Activated T-cell treated with anti-CD3 and anti-CD28 coated beads, Interleukin-2, amount 50 U/mL, for 24 hours (primary cell): Measurements from ENCODE around the gene SEL1L3.

ENCODE experiments used
- DNase-seq: peaks from one replicate; pipeline ENCODE4 v3.0.0-alpha.2; 2020
- H3K27ac Mint-ChIP-seq: 2 replicates; pipeline ENCODE4 v1.8.0; 2020; ENCODE audit warnings: mild to moderate bottlenecking, mixed read lengths
- H3K27me3 Mint-ChIP-seq: 2 replicates; pipeline ENCODE4 v1.8.0; 2020; ENCODE audit warnings: mixed read lengths
- H3K36me3 Mint-ChIP-seq: 2 replicates; pipeline ENCODE4 v1.8.0; 2020; ENCODE audit warnings: low read depth, mixed read lengths
- H3K4me1 Mint-ChIP-seq: 2 replicates; pipeline ENCODE4 v1.8.0; 2020; ENCODE audit warnings: low read depth, mixed read lengths
- H3K4me3 Mint-ChIP-seq: 2 replicates; pipeline ENCODE4 v1.8.0; 2020; ENCODE audit warnings: mild to moderate bottlenecking, moderate library complexity, mixed read lengths
- H3K9me3 Mint-ChIP-seq: 2 replicates; pipeline ENCODE4 v1.8.0; 2020; ENCODE audit warnings: mixed read lengths

SEL1L3 gene

DNA sequence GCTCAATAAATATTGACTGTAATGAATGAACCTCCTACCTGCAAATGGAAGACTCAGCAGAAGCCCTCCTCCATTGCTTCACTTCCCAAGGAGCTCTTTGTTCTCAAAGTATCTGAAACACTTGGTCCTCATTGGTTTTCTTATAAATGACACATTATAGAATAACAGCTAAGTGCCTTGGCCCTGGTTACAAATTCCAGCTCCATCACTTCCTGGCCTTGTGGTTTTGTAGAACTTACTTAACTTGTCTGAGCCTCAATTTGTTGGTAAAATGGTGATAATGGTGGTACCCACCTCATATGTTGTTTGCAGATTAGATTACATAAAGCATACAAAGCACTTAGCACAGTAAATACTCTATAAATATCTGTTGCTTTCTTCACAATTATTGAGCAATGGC is 26.0 kb upstream of the SEL1L3 start:
- no peaks in the 10 kb centered on the region for H3K9me3 Mint-ChIP-seq

DNA sequence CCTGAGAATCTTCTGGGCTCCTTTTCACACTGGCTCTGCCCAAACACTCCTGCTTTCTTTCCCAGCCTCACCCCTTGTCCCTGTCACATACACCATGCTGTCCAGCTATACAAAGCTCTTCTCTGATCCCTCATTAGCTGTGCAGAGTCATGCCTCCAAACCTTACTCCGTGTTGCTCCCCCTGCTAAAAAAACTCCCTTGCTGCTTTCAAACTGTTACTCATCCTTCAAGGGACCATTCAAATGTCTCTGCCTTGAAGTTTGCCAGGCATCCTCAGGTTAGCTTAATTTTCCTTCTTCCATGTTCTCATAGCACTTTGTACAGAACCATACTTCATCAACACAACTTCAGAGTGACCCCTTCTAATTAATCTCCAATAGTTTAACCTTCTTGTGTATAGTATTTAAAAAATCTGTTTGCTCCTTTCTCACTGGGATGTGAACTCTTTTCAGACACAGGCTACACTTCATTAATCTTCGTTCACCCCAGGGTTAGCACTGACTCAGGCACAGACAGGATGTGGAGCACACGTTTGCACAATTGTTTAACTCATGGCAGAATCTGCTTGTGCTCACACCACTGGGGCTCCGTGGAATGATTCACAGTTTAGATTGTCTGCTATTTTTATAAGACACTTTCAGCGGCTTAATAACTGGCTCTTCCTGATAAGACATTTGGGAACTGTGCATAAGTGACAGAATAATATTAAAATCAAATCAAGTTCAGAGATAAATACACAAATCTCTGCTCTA is 21.4 kb upstream of the SEL1L3 start:
- peaks cover 4% of the 10 kb centered on the region for H3K4me1 Mint-ChIP-seq
- H3K36me3 Mint-ChIP-seq: no peaks in the 10 kb centered on the region
- H3K4me3 Mint-ChIP-seq: no peak overlapping the region
- H3K27ac Mint-ChIP-seq: no peak overlapping the region
- no peaks in the 10 kb centered on the region for H3K27me3 Mint-ChIP-seq
- no peak for DNase-seq
- H3K9me3 Mint-ChIP-seq: no peaks in the 10 kb centered on the region

More for the DNA sequence above, 26.0 kb upstream of the SEL1L3 start:
- no peak for DNase-seq
- Mint-ChIP-seq H3K27ac (no peak overlapping the region), H3K36me3 (no peaks in the 10 kb centered on the region), H3K27me3 (no peaks in the 10 kb centered on the region), H3K4me3 (no peak overlapping the region), H3K4me1 (peaks cover 4% of the 10 kb centered on the region)

DNA sequence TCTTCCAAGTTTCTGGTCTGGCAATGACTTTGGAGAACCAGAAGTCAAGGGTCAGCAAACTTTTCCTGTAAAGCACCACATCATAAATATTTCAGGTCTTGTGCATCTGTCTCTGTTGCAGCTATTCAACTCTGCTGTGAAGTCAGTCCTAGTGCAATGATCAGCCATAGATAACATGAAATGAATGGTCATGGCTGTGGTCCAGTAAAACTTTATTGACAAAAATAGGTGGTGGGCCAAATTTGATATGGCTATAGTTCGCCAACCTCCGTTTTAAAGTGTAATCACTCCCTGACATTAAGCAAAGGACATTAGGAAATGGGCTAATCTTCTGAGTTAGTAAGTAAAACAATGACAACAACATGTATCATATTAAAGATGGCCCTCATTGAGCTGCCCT is 20.8 kb upstream of the SEL1L3 start:
- H3K27ac Mint-ChIP-seq: no peak overlapping the region
- no peaks in the 10 kb centered on the region for H3K9me3 Mint-ChIP-seq
- no peaks in the 10 kb centered on the region for H3K36me3 Mint-ChIP-seq
- H3K27me3 Mint-ChIP-seq: no peaks in the 10 kb centered on the region
- no peak overlapping the region for H3K4me3 Mint-ChIP-seq
- no peak for DNase-seq
- peaks cover 4% of the 10 kb centered on the region for H3K4me1 Mint-ChIP-seq

DNA sequence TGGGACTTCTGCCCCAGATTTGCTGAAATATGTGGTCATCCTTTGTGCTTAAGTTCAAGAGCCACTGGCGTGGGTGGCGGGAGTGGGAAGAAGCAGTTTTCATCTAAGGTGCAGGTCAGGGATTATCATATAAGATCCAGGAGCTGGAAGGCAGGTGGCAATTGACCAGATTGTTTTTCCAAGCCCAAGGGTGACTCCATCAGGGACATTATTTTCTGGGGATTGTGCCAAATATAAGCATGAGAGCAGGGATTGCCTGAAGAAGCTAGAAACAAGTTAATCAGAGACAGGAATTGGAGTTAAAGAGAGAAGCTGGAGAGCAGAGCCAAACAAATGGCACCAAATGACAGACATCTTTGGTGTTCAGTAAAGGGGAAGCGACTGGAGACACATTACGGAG is 19.4 kb upstream of the SEL1L3 start:
- Mint-ChIP-seq H3K4me3 (no peak overlapping the region), H3K36me3 (no peaks in the 10 kb centered on the region), H3K27me3 (no peaks in the 10 kb centered on the region), H3K27ac (no peak overlapping the region), H3K4me1 (peaks cover 4% of the 10 kb centered on the region), H3K9me3 (no peaks in the 10 kb centered on the region)
- no peak for DNase-seq

DNA sequence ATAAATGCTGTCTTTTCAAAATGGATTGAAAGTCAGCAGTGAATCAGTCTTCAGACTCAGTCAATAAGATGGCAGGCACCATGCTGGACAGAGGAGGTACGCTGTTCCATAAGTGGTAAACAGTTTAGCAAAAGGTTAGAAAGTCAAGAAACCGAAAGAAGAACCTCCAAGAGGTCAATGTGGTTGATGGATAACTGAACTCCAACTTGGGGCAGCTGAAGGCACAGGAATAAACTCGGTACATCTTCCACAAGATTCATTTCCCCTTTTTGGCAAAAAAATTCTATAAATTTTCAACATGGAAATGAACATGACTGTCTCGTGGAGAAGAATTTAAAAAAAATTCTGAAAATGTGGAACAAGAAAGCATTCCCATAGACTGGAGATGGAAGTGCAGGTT is 18.4 kb upstream of the SEL1L3 start:
- no peak for DNase-seq
- no peak overlapping the region for H3K4me3 Mint-ChIP-seq
- H3K27me3 Mint-ChIP-seq: no peaks in the 10 kb centered on the region
- peaks cover 4% of the 10 kb centered on the region for H3K4me1 Mint-ChIP-seq
- H3K36me3 Mint-ChIP-seq: no peaks in the 10 kb centered on the region
- no peak overlapping the region for H3K27ac Mint-ChIP-seq
- no peaks in the 10 kb centered on the region for H3K9me3 Mint-ChIP-seq

DNA sequence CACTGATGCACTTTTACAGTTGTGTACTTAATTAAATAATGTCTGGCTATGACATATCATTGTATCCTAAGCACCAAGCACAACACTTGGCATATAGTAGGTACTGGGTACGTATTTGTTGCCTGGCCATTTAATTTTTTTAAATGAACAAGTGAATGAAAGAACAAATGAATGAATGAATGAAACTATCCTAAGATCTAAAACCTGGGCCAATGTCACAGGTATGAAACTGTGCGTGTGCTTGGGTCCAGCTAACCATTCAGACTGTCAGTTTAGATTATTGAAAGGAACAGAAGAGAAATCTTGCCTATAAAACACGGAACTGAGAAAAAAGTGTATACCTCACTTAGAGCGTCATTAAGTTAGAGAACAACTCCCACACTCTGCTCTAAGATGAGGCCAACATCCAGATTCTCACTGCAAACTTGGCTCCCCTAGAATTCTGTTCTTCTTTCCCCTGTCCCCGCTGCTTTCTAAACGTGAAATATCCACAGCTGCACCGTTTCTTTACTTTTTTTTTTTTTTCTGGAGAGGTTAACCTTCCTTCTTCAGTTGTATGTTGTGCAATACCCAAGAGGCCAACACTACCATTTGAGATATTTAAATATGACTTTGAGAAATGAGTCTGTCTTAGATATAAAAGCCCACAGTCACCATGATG is 17.3 kb upstream of the SEL1L3 start:
- no peaks in the 10 kb centered on the region for H3K9me3 Mint-ChIP-seq
- no peaks in the 10 kb centered on the region for H3K36me3 Mint-ChIP-seq
- H3K27ac Mint-ChIP-seq: no peak overlapping the region
- H3K4me1 Mint-ChIP-seq: peaks cover 4% of the 10 kb centered on the region
- no peak overlapping the region for H3K4me3 Mint-ChIP-seq
- no peak for DNase-seq
- H3K27me3 Mint-ChIP-seq: no peaks in the 10 kb centered on the region

DNA sequence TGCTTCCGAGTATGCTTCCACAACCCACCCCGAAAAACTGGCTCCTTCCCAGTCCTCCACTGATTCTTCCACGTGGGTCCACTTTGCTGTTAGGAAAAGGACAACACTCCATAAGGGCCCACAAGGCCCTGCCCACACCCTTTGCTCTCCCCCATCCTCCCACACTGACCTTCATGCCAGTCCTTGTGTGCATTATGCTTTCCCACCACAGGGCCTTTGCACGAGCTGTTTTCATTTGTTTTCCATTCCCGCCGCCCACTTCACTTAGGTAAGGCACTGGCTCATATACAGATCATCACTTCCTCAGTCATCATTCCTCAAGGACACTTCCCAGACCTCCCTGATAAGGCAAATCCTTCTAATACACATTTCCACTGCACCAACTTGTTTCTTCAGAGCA is 16.8 kb upstream of the SEL1L3 start:
- no peak overlapping the region for H3K27ac Mint-ChIP-seq
- no peaks in the 10 kb centered on the region for H3K9me3 Mint-ChIP-seq
- no peaks in the 10 kb centered on the region for H3K27me3 Mint-ChIP-seq
- H3K36me3 Mint-ChIP-seq: no peaks in the 10 kb centered on the region
- H3K4me1 Mint-ChIP-seq: peaks cover 4% of the 10 kb centered on the region
- H3K4me3 Mint-ChIP-seq: no peak overlapping the region
- no peak for DNase-seq

DNA sequence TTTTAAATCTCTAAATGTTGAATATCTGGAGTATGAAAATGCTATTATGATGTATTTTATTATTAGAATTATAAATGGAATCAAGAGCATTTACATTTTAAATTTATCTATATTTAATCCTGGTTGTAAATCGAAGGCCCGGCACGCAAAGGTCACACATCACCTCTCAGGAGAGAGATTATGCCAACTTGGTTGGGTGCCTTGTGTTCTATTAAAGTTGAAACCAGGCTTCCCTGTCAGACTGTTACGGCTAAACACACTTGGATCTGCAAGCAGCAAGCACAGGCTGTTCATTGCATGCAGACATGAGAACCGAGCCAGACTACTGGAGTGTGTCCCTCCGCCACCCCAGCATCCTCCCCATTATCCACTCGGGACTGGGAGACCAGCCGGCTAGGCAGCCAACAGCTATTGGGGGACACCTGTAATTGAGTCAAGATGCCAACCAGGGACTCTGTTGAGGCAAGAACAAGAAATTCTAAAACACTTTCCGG is 16.4 kb upstream of the SEL1L3 start:
- DNase-seq: no peak
- H3K27me3 Mint-ChIP-seq: no peaks in the 10 kb centered on the region
- no peaks in the 10 kb centered on the region for H3K9me3 Mint-ChIP-seq
- H3K4me1 Mint-ChIP-seq: peaks cover 1% of the 10 kb centered on the region
- no peak overlapping the region for H3K27ac Mint-ChIP-seq
- H3K36me3 Mint-ChIP-seq: no peaks in the 10 kb centered on the region
- no peak overlapping the region for H3K4me3 Mint-ChIP-seq

DNA sequence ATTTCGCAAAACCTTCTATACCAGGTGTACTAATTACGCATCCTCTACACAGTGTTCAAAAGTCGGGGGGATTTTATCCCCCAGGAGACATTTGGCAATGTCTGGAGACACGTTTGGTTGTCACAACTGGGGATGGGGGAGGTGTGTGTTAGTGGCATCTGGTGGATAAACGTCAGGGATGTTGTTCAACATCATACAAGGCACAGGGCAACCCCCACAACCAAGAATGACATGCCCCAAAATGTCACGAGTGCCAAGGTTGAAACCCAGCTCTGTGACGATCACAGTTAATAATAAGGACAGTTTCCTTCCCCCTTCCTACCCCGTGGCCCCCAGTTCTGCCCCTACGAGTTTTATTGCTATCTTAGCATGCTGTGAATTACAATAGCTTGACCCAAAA is 15.9 kb upstream of the SEL1L3 start:
- no peaks in the 10 kb centered on the region for H3K9me3 Mint-ChIP-seq
- no peak for DNase-seq
- no peaks in the 10 kb centered on the region for H3K27me3 Mint-ChIP-seq
- H3K36me3 Mint-ChIP-seq: no peaks in the 10 kb centered on the region
- H3K4me3 Mint-ChIP-seq: no peak overlapping the region
- no peak overlapping the region for H3K27ac Mint-ChIP-seq
- H3K4me1 Mint-ChIP-seq: no peaks in the 10 kb centered on the region

DNA sequence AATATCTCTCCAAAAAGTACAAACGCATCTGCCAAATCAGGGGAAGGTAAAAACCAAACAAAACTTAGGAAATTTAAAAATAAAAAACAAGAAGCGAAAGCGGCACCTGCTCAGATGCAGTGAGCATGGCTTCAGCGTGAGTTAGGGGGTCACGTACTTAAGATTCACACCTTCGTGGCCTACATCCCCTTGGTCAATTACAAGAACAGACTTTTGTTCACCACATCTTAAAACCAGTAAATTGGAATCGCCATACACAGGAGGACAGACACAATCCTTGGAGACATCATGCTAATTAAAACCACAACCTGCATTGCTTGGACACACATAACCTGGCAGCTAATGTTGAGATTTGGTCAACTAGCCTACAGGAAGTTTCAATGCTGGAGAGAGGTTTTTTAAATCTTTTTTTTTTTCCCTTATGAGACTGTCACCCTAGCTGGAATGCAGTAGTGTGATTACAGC is 12.5 kb upstream of the SEL1L3 start:
- H3K4me1 Mint-ChIP-seq: no peaks in the 10 kb centered on the region
- no peak overlapping the region for H3K4me3 Mint-ChIP-seq
- H3K27ac Mint-ChIP-seq: no peak overlapping the region
- DNase-seq: no peak
- no peaks in the 10 kb centered on the region for H3K27me3 Mint-ChIP-seq
- no peaks in the 10 kb centered on the region for H3K36me3 Mint-ChIP-seq
- H3K9me3 Mint-ChIP-seq: no peaks in the 10 kb centered on the region

DNA sequence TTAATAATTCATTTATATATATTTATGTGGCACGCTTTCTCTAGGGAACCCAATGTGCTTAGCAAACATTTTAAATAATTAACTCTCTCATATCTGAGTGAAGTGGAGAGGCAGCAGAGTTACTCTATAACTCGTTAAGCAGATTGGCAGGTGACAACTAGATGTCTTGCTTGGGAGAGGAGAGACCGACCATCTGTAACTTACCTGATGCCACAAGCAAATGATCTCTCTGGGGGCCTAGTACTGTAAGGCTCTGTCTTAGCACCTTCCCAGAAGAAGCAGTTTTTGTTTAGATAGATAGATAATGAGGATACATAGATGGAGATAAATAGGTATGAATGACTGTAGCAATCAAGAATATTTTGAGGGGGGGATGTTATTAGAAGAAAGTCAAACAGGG is 11.9 kb upstream of the SEL1L3 start:
- H3K27me3 Mint-ChIP-seq: no peaks in the 10 kb centered on the region
- DNase-seq: no peak
- no peak overlapping the region for H3K4me3 Mint-ChIP-seq
- no peaks in the 10 kb centered on the region for H3K36me3 Mint-ChIP-seq
- no peaks in the 10 kb centered on the region for H3K4me1 Mint-ChIP-seq
- H3K27ac Mint-ChIP-seq: no peak overlapping the region
- H3K9me3 Mint-ChIP-seq: no peaks in the 10 kb centered on the region

DNA sequence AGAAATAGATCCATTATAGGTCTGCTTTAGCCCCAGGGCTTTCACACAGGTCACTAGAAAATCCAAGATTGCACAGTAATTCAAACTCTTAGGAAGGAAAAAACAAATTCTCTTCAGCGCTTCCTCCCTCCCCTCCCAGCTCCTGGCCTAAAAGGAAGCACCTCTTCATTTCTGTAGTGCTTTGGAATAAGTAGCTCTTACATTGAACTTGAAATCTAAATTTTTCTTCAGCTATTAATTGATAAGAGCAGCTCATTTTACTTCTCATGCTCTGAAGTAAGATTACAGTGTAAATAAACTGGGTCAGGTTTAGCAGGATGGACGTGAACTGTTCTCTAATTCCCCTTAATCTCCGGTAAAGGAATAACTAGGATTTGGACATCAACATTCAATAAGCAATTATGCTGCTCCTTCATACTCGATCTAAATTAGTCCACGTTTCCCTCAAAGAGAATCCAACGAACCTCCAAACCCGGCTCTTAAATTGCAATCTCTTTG is 10.9 kb upstream of the SEL1L3 start:
- H3K4me1 Mint-ChIP-seq: no peaks in the 10 kb centered on the region
- DNase-seq: no peak
- H3K27me3 Mint-ChIP-seq: no peaks in the 10 kb centered on the region
- H3K36me3 Mint-ChIP-seq: no peaks in the 10 kb centered on the region
- no peak overlapping the region for H3K4me3 Mint-ChIP-seq
- no peaks in the 10 kb centered on the region for H3K9me3 Mint-ChIP-seq
- H3K27ac Mint-ChIP-seq: no peak overlapping the region

DNA sequence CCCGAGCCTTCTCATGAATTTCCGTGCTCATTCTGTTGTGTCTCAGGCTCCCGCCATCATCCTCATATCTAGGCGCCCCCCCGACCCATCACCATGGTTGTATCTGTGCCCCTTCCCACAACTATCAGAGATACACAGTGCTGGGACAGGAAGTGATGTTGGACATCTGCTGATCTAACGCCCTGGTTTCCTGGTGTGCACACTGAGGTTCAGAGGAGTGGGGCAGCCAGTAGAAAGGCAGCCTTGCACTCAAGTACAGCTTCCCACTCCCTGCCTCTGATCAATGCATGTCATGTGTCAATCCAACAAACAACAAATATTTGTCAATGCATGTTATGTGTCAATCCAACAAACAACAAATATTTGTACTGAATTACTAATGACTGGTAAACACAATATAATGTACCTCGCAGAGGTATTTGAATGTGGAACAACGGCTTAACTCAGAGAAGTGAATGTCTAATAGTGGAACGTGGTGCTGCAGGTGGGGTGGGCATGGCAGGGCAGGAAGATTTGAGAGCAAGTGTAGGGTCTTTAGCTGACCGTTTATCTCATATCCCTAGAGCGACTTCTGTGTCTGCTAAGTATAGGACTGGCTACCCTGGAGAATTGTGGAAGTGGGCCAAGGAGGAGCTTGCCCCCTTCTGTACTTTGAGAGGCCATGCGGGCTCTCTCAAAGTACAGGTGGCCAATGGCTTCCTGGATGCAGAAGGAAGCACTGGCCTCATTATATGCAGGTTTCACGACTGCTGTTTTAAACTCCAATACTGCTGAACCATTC is 10.3 kb upstream of the SEL1L3 start:
- Mint-ChIP-seq H3K27ac (no peak overlapping the region), H3K27me3 (no peaks in the 10 kb centered on the region), H3K4me1 (no peaks in the 10 kb centered on the region), H3K9me3 (no peaks in the 10 kb centered on the region), H3K4me3 (no peak overlapping the region), H3K36me3 (no peaks in the 10 kb centered on the region)
- no peak for DNase-seq

DNA sequence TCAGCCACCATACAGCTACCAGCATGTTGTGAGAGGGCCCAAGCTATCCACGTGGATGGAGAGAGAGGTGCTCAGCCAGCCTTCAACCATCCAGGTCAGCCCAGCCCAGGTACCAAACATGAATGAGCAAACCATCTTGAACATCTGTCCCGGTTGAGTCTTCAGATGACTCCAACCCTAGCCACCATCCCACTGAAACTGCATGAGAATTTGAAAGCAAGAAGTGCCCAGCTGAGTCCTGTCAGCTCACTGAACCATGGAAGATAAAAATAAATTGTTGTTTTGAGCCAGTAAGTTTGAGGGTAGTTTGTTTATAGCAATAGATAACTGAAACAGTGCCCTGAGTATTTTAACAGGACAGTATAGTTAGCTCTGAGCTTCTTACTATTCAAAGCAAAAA is 7.3 kb upstream of the SEL1L3 start:
- Mint-ChIP-seq H3K4me1 (no peaks in the 10 kb centered on the region), H3K9me3 (no peaks in the 10 kb centered on the region), H3K4me3 (no peak overlapping the region), H3K36me3 (no peaks in the 10 kb centered on the region), H3K27ac (no peak overlapping the region), H3K27me3 (no peaks in the 10 kb centered on the region)
- no peak for DNase-seq
